C1 segment of cervical spinal cord (tissue), 14 donors: Measurements from ENCODE around the gene ALX1.

Source experiments
- DNase-seq, 14 donors: peaks; one replicate each; lab custom pipeline; 2025; lab: John Stamatoyannopoulos, UW

The ALX1 gene

DNA sequence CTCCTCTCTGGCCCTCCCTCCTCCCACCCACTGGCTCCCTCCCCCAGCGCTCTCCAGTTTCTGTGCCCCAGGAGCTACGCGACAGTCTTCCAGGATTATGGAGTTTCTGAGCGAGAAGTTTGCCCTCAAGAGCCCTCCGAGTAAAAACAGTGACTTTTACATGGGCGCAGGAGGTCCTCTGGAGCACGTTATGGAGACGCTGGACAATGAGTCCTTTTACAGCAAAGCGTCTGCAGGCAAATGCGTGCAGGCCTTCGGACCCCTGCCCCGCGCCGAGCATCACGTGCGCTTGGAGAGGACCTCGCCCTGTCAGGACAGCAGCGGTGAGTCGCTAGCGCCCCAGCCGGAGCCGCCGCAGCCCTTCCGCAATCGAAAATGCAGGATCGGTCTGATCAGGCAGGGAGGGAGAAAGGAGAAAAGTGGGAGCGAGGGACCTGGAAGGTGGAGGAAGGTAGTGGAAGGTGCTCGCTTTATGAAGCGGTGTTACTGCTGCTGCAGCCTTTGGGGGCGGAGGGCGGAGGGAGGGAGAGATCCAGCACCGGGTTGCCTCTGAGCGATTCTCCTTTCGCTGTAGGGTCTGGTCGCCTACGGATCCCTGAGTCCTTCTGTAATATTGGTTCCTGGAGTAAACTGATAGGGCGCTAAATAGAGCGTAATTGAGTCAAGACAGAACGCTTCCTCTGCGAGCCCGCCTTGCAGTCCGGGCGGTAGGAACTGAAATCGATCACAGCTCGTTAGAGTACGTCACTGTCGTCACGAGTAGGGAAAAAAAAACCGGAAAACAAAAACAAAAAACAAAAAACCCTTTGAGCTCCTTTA lies at the start of gene ALX1:
TSS of gene ALX1 (plus strand) at position 56 of the 819 bp plus-strand sequence. CDS start at position 98, 42 bp downstream.
- no peak for DNase-seq

DNA sequence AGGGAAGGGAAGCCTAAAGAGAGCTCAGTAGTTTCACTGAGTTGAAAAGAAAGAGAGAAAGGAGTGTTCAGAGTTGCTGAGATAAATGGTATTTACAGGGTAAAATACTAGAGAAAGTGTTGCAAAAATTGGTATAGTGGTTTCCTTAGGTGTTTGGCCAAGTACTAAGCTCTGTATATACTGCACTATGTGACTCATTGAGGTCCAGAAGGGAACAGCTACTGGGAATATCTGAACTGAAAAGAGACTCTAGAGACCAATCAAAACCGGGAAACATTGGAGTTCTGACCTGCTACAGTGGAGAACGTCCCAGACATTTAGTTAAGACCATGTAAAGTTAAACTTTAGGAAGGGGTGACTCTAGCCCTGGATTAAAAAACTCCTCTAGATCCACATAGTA lies 42.7 kb upstream of the ALX1 start:
- no peak for DNase-seq

DNA sequence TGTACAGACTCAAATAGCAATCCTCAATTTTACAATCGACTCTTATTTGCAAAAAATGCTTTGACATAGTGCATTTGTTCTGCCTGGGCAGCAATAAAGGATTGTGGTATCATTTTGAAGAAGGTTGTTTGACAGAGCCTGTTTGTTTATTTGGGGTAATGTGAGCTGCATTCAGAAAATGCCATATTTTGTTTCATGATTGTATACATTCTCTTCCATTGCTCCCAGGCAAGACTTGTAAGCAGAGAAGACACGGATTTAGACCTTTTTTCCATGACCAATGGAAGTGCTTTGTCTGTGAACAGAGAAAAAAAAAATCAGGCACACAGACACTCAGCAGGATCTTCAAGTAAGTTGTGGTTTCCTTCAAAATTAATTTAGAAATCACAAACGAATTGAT lies 35.5 kb upstream of the ALX1 start:
- DNase-seq = no peak

DNA sequence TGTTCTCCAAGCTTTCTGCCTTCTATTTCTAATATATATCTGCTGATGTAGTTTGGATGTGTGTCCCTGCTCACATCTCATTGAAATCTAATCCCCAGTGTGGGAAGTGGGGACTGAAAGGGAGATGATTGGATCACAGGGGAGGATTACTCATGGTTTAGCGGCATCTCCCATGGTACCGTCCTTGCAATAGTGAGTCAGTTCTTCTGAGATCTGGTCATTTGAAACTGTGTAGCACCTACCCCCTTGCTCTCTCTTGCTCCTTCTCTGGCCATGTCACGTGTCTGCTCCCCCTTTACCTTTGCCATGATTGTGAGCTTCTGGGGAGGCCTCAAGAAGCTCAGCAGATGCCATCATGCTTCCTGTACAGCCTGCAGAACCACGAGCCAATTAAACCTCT lies 26.2 kb upstream of the ALX1 start:
- DNase-seq = no peak

DNA sequence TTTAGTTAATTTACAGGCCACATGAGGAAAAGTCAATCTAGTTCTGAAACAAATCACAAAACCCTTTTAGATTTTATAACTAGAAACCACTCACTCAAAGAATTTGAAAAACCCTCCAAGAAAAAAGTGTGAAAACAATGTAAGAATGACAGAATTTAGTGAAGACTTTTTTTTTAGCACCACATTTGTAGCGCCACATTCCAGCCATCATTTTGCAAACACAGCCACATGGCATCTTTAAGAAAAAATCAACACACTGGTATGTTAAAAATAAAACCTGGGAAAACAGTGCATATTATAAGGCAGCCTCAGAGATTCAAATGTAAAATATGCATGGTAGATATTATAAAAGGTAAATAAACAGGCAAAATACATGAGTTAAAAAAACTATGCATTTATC lies 22.3 kb upstream of the ALX1 start:
- DNase-seq = no peak

DNA sequence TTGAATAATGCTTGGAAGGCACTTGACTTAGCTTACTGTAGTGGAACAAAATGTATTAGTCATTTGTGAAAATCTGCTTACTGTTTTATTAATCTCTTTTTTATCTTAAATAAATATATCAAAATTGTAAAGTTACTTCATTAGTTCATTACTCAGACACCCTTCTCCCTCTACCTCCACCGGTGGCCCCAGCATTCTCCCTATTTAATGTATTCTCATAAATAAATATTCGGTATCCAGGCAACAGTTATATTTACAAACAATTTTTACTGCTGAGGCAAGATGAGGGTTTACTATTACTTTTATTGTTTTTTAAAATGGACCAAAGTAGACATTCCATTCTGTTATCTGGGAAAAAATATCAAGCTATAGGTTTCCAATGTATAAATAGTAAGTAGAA lies 19.6 kb upstream of the ALX1 start:
- DNase-seq = no peak

DNA sequence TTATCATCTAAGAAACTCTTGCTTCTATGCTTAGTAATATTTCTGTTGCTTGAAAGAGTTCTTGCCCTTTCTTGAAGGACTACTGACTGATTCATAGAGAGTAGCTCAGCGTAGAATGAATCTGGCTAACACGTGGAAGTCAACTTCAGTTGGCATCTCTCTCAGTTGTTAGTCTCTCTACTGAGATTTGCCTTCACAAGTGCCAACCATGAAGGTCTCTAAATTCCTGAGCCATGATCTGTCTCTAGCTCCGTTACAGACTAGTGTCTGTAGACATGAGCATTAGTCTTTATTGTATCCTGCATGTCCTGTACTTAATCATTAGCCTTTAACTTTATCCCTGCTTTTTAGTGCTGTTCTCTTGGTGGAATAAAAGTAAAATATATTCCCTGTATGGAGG lies 19.1 kb upstream of the ALX1 start:
- no peak for DNase-seq

DNA sequence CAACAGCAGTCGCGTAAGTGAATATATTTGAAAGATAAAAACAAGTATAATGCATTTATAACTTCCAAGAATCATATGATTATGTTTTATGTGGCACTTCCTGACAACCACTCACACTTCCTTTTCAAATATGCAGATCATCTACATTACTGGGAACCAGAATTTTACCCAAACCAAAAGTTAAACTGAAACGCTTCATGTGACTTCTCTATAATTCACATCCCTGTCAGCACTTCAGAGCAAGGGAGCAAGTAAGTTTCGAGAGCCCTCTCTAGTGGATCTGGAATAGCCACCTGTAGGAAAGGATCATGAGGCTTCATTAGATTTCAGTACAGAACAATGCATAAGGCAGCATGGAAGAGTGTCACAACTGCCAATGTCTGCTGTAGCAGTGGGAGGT lies 13.7 kb upstream of the ALX1 start:
- DNase-seq = no peak

DNA sequence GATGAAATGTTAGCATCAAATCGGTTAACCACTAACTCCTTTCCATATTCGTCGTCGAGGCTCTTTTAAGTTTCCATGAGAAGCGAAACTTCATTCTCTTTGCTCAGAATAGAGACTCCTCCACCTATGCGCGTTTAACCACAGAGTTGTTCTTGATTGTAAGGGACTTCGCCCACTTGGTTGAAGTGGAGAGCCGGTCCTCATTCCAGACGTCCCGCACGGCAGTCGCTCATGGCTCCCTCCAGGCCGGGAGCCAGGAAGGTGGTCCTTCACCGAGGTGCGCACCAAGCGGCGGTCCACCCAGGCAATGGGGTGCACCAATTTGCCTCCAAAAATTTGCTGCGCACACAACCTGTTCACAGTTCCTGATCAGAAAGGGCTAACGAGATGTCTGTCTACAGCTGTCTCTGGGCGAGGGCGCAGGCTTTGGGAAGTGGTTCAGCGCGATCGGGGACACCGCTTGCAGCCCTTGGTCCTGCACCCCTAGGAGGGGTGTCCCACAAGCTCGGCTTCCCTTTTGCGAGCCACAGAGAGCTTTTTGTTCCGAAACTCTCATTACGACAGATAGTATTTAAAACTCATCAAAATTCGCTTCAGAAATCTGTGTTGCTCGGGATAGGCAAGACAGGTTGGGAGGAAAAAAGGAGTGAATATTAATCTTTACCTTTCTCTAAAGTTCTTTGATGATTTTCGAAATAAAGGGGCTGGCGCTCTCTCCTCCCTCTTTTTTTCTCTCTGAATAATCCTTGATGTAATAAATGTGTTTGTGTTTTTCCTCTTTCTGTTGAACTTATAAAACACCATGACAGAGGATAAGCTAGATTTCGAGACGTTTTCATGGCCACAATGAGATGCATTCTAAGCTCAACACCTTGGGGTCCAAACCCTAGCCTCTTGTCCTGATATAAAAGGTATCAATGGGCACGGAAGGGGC lies 6.4 kb upstream of the ALX1 start:
- DNase-seq = no peak

DNA sequence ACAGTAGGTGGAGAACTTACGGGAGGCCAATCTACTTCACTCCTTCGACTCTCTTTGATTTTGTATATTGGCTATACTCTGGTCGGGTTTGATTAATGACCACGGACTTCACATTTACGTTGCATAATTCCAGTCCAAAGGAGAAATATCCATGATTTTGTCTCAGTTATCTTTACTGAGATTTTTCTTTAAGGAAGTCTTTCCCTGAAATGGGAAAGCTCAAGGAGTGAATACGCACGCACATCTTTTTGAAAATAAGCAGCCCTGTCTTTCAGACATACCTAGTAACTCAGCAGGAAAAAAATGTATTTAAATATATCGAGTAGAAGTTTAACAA lies 5.7 kb upstream of the ALX1 start:
- no peak for DNase-seq

DNA sequence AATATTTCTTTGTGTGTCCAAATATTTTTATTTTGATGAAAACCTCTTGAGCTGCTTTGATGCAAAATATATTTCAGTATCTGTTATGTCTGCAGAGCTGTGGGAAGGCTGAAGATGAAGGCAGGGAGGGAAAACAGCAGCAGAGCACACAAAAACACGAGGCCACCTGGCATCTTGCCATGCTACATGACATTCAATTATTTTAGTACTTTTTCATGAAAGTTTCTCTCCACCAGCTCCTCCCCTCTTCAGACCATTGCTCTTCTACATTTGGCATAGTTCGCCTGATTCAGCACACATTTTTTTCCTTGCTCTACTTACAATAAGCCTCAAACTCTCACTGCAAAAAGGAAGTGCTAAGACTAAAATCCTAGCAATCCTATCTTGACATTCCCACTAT lies 4.6 kb upstream of the ALX1 start:
- DNase-seq = no peak

DNA sequence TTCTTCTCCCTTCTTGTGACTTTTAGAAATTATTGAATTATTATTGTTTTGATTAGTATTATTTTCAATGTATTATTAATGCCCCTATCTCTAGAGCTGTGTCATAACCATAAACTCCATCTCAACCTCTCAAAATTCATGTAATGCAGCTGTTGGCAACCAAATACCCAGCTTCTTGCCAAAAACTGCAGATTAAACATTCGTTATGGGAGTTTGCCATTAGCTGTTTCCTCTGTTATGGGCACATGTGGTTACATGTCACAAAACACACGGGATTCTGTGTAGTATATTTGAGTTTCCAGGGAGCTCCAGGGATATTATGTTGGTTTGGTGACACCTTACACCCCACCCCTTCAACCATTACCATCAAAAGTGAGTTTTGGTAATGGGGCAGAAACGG lies 2.8 kb upstream of the ALX1 start:
- DNase-seq = no peak

DNA sequence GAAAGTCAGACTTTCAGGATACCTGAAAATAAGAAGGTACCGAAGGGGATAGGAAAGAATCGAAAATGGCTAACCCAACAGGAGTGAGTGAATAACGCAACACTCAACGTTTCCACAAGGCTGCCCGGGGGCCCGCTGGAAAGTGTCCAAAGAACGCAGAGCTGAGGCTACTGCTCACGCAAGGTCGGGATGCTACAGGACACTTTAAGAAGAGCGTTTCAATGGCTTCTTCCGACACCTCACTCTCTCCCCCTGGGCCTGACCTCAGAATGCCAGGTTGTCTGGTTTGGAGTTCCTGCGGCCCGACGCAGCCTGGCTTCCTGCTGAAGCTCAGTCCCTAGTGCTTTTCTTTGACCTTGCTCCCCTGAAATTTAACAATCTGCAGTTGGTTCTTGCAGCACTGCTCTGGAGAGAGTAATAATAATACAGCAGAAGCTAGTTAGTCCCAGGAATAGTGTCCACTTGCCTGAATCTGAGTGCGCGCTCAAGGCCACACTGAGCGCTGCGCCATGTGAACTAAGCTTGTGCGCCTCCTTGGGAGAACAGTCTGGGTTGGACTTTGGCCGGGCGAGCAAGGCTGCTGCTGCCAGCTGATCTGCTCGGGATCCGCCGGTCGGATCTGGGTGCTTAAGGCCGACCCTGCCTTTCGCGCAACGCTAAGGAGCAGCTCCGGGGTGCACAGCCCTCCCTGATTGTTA lies 2.0 kb upstream of the ALX1 start:
- no peak for DNase-seq

DNA sequence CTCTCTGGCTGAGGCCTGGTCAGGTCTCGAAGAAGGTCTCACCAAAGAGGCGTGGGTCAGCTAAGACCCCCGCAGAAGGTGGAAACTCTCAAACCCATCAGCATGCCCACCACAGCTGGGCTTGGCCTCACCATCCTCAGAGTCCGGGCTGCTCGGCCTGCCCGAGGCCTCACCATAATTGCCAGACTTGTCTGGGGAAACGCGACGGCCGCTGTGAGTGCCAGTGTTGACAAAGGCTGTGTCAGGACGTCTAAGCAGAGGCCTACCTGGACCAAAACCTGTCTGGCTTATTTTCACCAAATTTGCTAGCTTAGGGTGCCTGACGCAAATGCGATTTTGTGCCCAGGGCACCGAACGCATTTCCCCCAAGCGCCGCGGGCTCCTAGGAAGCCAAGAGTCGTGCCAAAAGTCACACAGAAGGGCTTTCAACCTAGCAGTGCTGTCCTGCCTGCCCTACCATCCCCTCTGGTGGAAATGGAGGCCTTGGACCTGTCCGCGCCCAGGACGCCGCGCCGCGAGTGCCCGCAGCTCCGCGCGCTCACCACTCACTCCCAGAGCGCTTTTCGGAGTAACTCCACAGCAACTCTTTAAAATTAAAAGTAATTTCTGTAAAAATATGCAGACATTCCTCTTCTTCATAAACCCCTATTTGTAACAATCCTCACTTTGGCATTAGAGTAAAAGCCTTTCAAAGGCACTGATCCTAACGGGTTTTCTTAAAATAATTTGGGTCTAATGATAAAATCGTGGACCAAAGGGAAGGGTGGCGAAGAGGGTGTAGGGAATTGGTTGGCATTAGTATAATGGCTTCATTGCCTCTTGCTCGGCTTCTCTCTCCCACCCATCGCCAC lies 1.2 kb upstream of the ALX1 start:
- no peak for DNase-seq

DNA sequence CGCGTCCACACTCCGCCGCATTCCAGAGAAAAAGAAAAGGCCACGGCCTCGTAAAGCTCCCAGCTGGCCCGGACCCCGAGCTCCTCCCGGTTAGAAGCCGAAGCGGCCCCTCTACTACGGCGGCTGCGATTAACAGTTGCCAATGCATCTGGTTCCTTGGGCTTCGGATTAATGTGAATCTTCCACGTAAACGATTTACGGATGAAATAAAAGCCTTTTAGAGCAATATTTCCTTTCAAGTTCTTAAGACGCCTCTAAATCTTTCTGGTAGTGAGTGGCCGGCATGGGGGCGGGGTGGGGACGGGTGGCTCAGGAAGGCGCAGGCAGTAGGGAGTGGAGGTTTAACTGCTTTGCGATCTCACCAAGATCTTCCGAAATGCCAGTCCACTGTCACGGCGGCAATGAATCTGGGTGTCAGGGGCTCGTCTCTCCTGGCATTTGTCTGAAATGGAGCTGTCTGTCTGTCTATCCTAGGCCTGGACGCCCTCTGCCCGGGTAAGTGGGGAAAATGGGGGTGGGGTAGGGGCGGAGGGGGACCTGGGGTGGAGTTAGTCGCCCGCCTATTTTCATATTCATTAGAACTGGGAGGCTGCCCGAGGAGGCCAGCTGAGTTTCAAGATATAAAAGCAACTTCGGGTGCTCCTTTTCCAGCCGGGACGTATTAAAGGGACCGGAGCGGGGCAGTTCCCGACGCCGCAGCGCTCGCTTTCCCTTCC lies 413 bp upstream of the ALX1 start:
- DNase-seq = no peak

DNA sequence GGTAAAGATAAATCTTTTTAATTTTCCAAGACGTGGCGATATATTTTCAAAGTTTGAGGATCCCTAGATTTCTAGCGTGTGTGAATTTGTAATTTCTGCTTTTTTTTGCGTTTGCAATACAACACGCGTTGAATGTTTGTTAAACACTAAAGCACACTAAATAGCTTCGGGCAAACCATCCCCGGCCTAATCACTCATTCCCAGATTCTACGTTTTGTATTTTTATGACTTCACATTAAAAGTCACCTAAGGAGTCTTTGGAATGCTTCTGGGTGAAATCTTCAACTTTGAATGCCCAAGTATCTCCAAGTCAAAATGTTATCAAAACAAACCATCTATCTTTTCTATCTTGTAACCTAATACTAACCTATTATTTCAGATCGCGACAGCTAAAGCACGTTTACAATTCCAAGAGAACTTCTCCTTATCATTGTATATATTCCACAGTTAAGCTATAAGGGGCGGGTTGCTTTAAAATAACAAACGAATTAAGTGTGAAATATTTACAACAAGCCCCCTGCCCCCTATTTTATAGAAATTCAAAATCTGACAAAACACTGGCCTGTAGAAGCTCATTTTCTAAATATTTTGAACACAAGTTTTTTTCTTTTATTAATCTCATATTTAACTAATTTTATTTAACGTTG lies 1.1 kb downstream of the ALX1 start:
- DNase-seq = no peak

DNA sequence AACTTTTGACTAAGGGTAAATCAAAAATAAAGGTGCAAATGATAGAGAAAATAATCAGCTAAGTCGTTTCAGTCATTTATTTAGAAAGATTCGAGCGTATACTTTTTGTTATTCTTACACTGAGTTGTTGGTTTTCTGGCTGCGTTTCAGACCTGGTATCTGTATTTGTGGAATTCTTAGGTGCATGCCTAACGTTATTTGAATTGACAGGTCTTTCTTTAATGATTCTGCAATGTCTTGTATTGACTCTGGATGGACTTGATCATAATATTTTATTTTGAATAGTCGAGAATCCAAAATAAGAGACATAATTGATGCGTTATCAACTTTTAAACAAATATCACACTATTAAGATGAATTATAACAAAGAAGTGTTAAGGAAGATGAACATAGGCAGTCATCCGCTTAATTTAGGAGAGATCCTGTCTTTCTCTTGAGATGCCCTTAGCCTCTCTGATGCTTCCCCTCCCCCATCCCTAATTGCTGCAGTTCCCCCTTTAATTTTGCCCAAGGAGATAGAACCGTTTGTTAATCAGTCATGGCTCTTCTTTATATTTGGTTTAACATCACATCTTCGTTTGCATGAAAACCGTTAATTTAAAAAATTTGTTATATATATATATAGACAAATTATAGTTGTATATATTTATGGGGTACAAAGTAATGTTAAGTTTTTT lies 1.8 kb downstream of the ALX1 start:
- DNase-seq = no peak

DNA sequence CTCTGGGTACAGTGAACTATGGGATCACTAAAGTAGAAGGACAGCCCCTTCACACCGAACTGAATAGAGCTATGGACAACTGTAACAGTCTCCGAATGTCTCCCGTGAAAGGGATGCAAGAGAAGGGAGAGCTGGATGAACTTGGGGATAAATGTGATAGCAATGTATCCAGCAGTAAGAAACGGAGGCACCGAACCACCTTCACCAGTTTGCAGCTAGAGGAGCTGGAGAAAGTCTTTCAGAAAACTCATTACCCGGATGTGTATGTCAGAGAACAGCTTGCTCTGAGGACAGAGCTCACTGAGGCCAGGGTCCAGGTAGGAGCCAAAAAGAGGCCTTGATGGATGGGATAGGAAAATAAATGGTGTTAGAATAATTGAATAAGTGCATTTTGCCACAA lies 3.5 kb downstream of the ALX1 start:
- DNase-seq = no peak

DNA sequence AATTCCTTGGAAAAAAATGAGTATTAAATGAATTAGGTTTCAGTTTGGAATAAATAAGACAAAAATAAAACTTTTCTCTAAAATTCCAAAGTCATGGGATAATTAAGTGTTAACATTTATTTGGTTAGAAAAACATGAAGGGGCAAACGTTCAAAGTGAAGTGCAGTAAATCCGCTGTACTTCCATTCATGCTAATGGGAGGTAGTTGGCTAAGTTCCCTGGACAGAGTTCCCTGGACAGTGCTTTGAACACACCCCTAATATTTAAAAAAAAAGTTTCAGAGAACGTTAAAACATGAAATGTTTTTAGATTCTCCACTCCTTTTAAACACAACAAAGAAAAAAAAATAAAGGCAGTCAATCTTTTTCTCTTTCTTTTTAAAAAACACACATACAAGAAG lies 16.3 kb downstream of the ALX1 start:
- DNase-seq = no peak

DNA sequence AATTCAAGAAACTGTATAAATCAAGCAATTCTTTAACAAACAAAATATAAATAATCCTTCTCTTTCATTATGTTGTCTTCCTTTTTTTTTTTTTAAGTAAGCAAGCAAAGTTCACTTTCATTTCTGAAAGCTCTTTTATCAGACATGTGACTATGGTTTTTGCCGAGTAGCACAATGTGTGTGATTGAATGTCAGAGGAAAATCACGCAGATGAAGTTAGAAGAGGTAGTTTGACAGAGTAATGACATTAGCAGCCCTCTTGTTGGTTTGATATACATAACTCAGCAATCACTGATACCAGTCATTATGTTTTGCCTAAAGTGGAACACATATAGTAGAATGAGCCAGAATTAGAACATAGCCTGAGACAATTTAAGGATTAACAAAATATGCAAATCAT lies 19.0 kb downstream of the ALX1 start:
- DNase-seq = no peak
